Suprapubic skin (tissue), 4 donors: ENCODE data around the gene RXFP4. TPM values are rescaled to one million over a fixed set of nuclear protein-coding genes. Genes with fewer than 3 reads are reported as not detected.

ENCODE experiments used
- DNase-seq, 2 donors: peaks; one replicate each; pipeline ENCODE4 v3.0.0-alpha.2; 2019; ENCODE audit warnings: low spot score in 2 of 2
- H3K27ac ChIP-seq: fragments of 200-600 bp; sonication (generic); one replicate; pipeline ENCODE4 v1.5.1; 2019
- H3K27me3 ChIP-seq: fragments of 200-600 bp; sonication (generic); one replicate; pipeline ENCODE4 v1.5.1; 2019
- H3K36me3 ChIP-seq: fragments of 200-600 bp; sonication (generic); one replicate; pipeline ENCODE4 v1.5.1; 2019
- H3K4me1 ChIP-seq: fragments of 200-600 bp; sonication (generic); one replicate; pipeline ENCODE4 v1.5.1; 2019
- H3K4me3 ChIP-seq: fragments of 200-600 bp; sonication (generic); one replicate; pipeline ENCODE4 v1.5.1; 2019; ENCODE audit warnings: mild to moderate bottlenecking
- H3K9me3 ChIP-seq: fragments of 200-600 bp; sonication (generic); one replicate; pipeline ENCODE4 v1.5.1; 2019
- CTCF ChIP-seq, 2 donors: fragments of 200-600 bp in 1 of 2; fragments of 450-650 bp in 1 of 2; sonication (generic) in 1 of 2; IDR thresholded peaks; one replicate each; pipeline ENCODE4 v1.5.1; 2016 to 2019; ENCODE audit warnings: antibody characterized with exemption in 2 of 2, mild to moderate bottlenecking in 1 of 2, moderate library complexity in 1 of 2
- EP300 ChIP-seq: sonication (generic); formaldehyde crosslinking; IDR thresholded peaks from one replicate; pipeline ENCODE4 v1.6.1; 2017; ENCODE audit warnings: antibody characterized with exemption
- POLR2A ChIP-seq, 2 donors: fragments of 450-650 bp; IDR thresholded peaks; one replicate each; pipeline ENCODE4 v1.6.1; 2017; ENCODE audit warnings: antibody characterized with exemption in 2 of 2, mild to moderate bottlenecking in 2 of 2, moderate library complexity in 2 of 2
- POLR2AphosphoS5 ChIP-seq, 3 donors: sonication (generic); formaldehyde crosslinking; IDR thresholded peaks; one replicate each; pipeline ENCODE4 v1.6.1; 2017; ENCODE audit warnings: antibody characterized with exemption in 3 of 3
- WGBS: methylation state at CpG from one replicate; pipeline ENCODE4 v1.1.5; 2018; 5-methylcytosine and 5-hydroxymethylcytosine counted together
- total RNA-seq, 4 donors: library from RNA; depleted of rRNA; stranded (reverse); fragments of >200 nt; gene quantifications; one replicate each; pipeline ENCODE4 v1.1.0, GENCODE V29; 2016

The RXFP4 gene
- total RNA-seq, 4 donors from 2014 or later: not detected

GRCh38 chr1:155898888-155899287 is 42.5 kb upstream of the RXFP4 start:
- peaks cover 70% of the 10 kb centered on the region for H3K36me3 ChIP-seq
- H3K27ac ChIP-seq: no peak overlapping the region

GRCh38 chr1:155899683-155900082 is 41.8 kb upstream of the RXFP4 start:
- Histone ChIP-seq H3K27me3 (no peaks in the 10 kb centered on the region), H3K4me1 (no peaks in the 10 kb centered on the region), H3K27ac (no peak overlapping the region), H3K9me3 (no peaks in the 10 kb centered on the region), H3K4me3 (no peak overlapping the region), H3K36me3 (peaks cover 78% of the 10 kb centered on the region)
- no peak for DNase-seq
- no peak for TF ChIP-seq CTCF (IDR thresholded peaks at IDR 0.05)
- no peak for TF ChIP-seq POLR2AphosphoS5 (IDR thresholded peaks at IDR 0.05)
- no peak for TF ChIP-seq EP300
- 84% methylated on average over 2 of the region's 2 CpGs for WGBS

More at GRCh38 chr1:155898888-155899287, 42.5 kb upstream of the RXFP4 start:
- Histone ChIP-seq H3K27me3 (no peaks in the 10 kb centered on the region), H3K4me3 (no peak overlapping the region), H3K9me3 (no peaks in the 10 kb centered on the region), H3K4me1 (peaks cover 3% of the 10 kb centered on the region)
- 72% methylated on average over 2 of the region's 2 CpGs for WGBS
- DNase-seq: no peak
- no peak for TF ChIP-seq POLR2AphosphoS5 (IDR thresholded peaks at IDR 0.05)
- no peak for TF ChIP-seq POLR2A (IDR thresholded peaks at IDR 0.05)
- TF ChIP-seq EP300: no peak
- TF ChIP-seq CTCF (IDR thresholded peaks at IDR 0.05): no peak

DNA sequence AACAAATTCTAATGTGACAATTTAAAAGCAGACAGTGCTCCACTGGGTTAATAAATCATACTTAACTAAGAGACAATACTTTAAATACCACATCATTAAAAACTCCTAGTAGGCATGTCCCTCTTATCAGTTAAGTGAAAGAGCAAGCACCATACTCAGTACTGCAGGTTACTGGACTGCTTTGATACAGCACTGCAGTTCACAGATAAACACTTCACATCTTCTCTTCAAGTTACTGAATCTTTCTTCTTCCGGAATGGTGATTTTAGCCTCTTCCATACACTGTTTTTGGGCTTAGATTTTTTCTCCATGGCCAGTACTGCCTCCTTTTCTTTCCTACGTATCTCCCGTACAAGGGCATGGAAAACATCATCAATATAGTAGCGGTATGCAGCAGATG is 41.3 kb upstream of the RXFP4 start:
- Histone ChIP-seq H3K27ac (no peak overlapping the region), H3K36me3 (peaks cover 83% of the 10 kb centered on the region)
- 85% methylated on average over 4 of the region's 4 CpGs for WGBS

DNA sequence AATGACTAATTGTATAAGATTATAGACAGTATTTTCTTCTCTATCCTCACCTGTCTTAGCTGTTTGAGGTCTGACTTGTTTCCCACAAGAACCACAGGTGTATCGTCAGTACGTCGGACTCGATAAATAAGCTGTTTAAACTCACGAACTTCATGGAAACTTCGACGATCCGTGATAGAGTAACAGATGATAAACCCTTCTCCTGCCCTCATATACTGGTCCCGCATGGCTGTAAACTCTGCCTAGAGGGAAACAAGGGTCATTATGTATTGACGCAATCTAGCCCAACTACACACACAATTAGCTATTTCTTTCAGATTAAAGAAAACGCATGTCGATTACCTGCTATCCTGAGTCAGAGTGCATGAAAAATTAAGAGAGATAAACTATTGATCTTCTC is 37.2 kb upstream of the RXFP4 start:
- Histone ChIP-seq H3K27ac (no peak overlapping the region), H3K27me3 (no peaks in the 10 kb centered on the region), H3K9me3 (no peaks in the 10 kb centered on the region), H3K4me3 (no peak overlapping the region), H3K36me3 (peaks cover 94% of the 10 kb centered on the region), H3K4me1 (peaks cover 2% of the 10 kb centered on the region)
- 92% methylated on average over 12 of the region's 12 CpGs for WGBS
- DNase-seq: no peak
- no peak for TF ChIP-seq EP300
- no peak for TF ChIP-seq POLR2AphosphoS5 (IDR thresholded peaks at IDR 0.05)
- no peak for TF ChIP-seq POLR2A (IDR thresholded peaks at IDR 0.05)
- no peak for TF ChIP-seq CTCF (IDR thresholded peaks at IDR 0.05)

More for the DNA sequence above, 41.3 kb upstream of the RXFP4 start:
- no peaks in the 10 kb centered on the region for H3K9me3 ChIP-seq
- TF ChIP-seq POLR2AphosphoS5 (IDR thresholded peaks at IDR 0.05) (no peak), CTCF (IDR thresholded peaks at IDR 0.05) (no peak), POLR2A (IDR thresholded peaks at IDR 0.05) (no peak), EP300 (no peak)
- no peaks in the 10 kb centered on the region for H3K27me3 ChIP-seq
- H3K4me3 ChIP-seq: no peak overlapping the region
- DNase-seq: no peak
- no peaks in the 10 kb centered on the region for H3K4me1 ChIP-seq

- H3K36me3 ChIP-seq: peaks cover 63% of the 10 kb centered on the region
Observed at GRCh38 chr1:155909894-155910293, 31.5 kb upstream of the RXFP4 start.

More at GRCh38 chr1:155909894-155910293, 31.5 kb upstream of the RXFP4 start:
- Histone ChIP-seq H3K4me1 (peaks cover 22% of the 10 kb centered on the region), H3K27me3 (no peaks in the 10 kb centered on the region), H3K9me3 (no peaks in the 10 kb centered on the region), H3K4me3 (peak overlapping the region; percentile 77), H3K27ac (no peak overlapping the region)
- no peak for DNase-seq
- WGBS: 54% methylated on average over 4 of the region's 4 CpGs
- TF ChIP-seq POLR2A (IDR thresholded peaks at IDR 0.05) (no peak), EP300 (no peak), POLR2AphosphoS5 (IDR thresholded peaks at IDR 0.05) (no peak), CTCF (IDR thresholded peaks at IDR 0.05) (no peak)
